Right ventricle myocardium inferior (tissue), 1 donor: ENCODE measurements around the gene STAC. TPM values are rescaled to one million over a fixed set of nuclear protein-coding genes. Genes with fewer than 3 reads are reported as not detected.
"Not testable (repeated sequence)": the region's sequence is repeated elsewhere in the genome, so short reads cannot be mapped to it uniquely, and the experiment has no call there.

Experiments
- ATAC-seq: fragments of 200-7000 bp; cut with Tn5 transposase; one replicate; pipeline ENCODE4 v1.9.1; 2020; ENCODE audit warnings: mild to moderate bottlenecking, moderate library complexity
- DNase-seq: peaks from one replicate; pipeline ENCODE4 v3.0.0; 2021; ENCODE audit errors: missing footprints
- intact Hi-C: fragments of 100-400 bp; cut with DNase I; formaldehyde crosslinking; loops from one replicate; pipeline ENCODE4 v1.11.0; 2022
- total RNA-seq: library from RNA; stranded (reverse); fragmentation: NEBNext Ultra II Directional; extraction: Animal tissue kit (Norgen Biotek cat#: 25700); gene quantifications from one replicate; pipeline ENCODE4 v1.2.1, GENCODE V29; 2021
- donor health status: DM: no; HTN: yes; CAD: no; lungs with severe emphysema.

Gene STAC
- total RNA-seq, 1 donor from 2014 or later = 0.35 TPM

GRCh38 chr3:36496684-36497633, 116.7 kb downstream of the STAC start:
- ATAC-seq (no peak), DNase-seq (no peak)
- intact Hi-C loops = no loop called here

GRCh38 chr3:36500053-36500452, 119.7 kb downstream of the STAC start:
- ATAC-seq, DNase-seq, intact Hi-C loops: not testable (repeated sequence)

- intact Hi-C loops = no loop called here
- ATAC-seq = no peak
- no peak for DNase-seq
Observed at GRCh38 chr3:36501616-36502015, 121.3 kb downstream of the STAC start.

GRCh38 chr3:36505393-36505792, 125.1 kb downstream of the STAC start:
- ATAC-seq (no peak), DNase-seq (no peak)
- intact Hi-C loops = no loop called here

GRCh38 chr3:36511791-36512486, 131.6 kb downstream of the STAC start:
- DNase-seq (no peak), ATAC-seq (no peak)
- intact Hi-C loops = no loop called here

- intact Hi-C loops = no loop called here
- no peak for ATAC-seq
- no peak for DNase-seq
Observed at GRCh38 chr3:36512555-36512954, 132.3 kb downstream of the STAC start.

GRCh38 chr3:36514171-36514570, 133.9 kb downstream of the STAC start:
- no peak for DNase-seq
- intact Hi-C loops = no loop called here
- no peak for ATAC-seq

GRCh38 chr3:36519682-36520081, 139.4 kb downstream of the STAC start:
- no peak for ATAC-seq
- no peak for DNase-seq
- intact Hi-C loops = no loop called here

- ATAC-seq = no peak
- intact Hi-C loops = no loop called here
- DNase-seq = no peak
Observed at GRCh38 chr3:36520241-36521006, 140.1 kb downstream of the STAC start.

- DNase-seq (no peak), ATAC-seq (no peak)
- intact Hi-C loops = no loop called here
Observed at GRCh38 chr3:36521007-36521379, 140.7 kb downstream of the STAC start.

- intact Hi-C loops = no loop called here
Observed at GRCh38 chr3:36524560-36524959, 144.3 kb downstream of the STAC start.

GRCh38 chr3:36525115-36525801, 145.0 kb downstream of the STAC start:
- ATAC-seq = no peak
- DNase-seq = no peak
- intact Hi-C loops = no loop called here

More at GRCh38 chr3:36524560-36524959, 144.3 kb downstream of the STAC start:
- DNase-seq = no peak
- no peak for ATAC-seq

GRCh38 chr3:36538136-36538749, 157.9 kb downstream of the STAC start:
- intact Hi-C loops = no loop called here
- no peak for ATAC-seq
- DNase-seq = no peak

- no peak for DNase-seq
- intact Hi-C loops = no loop called here
- ATAC-seq = no peak
Observed at GRCh38 chr3:36540888-36541518, 160.7 kb downstream of the STAC start.

GRCh38 chr3:36542186-36542585, 161.9 kb downstream of the STAC start:
- no peak for ATAC-seq
- no peak for DNase-seq
- intact Hi-C loops = no loop called here

GRCh38 chr3:36543276-36543997, 163.1 kb downstream of the STAC start:
- intact Hi-C loops = no loop called here
- no peak for ATAC-seq
- no peak for DNase-seq

GRCh38 chr3:36546226-36546625, 165.9 kb downstream of the STAC start:
- DNase-seq = no peak
- intact Hi-C loops = no loop called here
- no peak for ATAC-seq
